OCI-LY3 (cell line): ENCODE data around the gene MEOX1.

ENCODE experiments used
- H2AFZ ChIP-seq: fragments of 200-600, 300-600 bp; shearing (Covaris generic); 2 replicates; pipeline ENCODE4 v1.6.0; 2014; ENCODE audit warnings: antibody characterized with exemption, low read depth, low read length
- H3K27ac ChIP-seq: fragments of 200-600, 300-600 bp; sonication (generic); 2 replicates; pipeline ENCODE4 v1.5.1; 2014; ENCODE audit warnings: mild to moderate bottlenecking, low read length, moderate library complexity, mixed read lengths
- H3K27me3 ChIP-seq: fragments of 200-600, 300-600 bp; sonication (generic); 2 replicates; pipeline ENCODE4 v1.6.1; 2014; ENCODE audit warnings: low read depth, low read length, mixed read lengths
- H3K36me3 ChIP-seq: fragments of 200-600, 300-600 bp; sonication (generic); replicated peaks from 2 replicates; pipeline ENCODE3; 2014; ENCODE audit warnings: low read depth, low read length, mixed read lengths
- H3K4me1 ChIP-seq: fragments of 300-600, 200-600 bp; sonication (generic); 2 replicates; pipeline ENCODE4 v1.6.1; 2014; ENCODE audit warnings: low read length, mixed read lengths
- H3K4me2 ChIP-seq: fragments of 200-600, 300-600 bp; sonication (generic); 2 replicates; pipeline ENCODE4 v1.6.1; 2014; ENCODE audit warnings: low read length, mixed read lengths
- H3K4me3 ChIP-seq: fragments of 300-600, 200-600 bp; sonication (generic); 2 replicates; pipeline ENCODE4 v1.5.1; 2014; ENCODE audit warnings: antibody characterized with exemption, mild to moderate bottlenecking, low read length, moderate library complexity
- H3K79me2 ChIP-seq: fragments of 300-600, 200-600 bp; shearing (Covaris generic); 2 replicates; pipeline ENCODE4 v1.6.1; 2014; ENCODE audit warnings: mild to moderate bottlenecking, low read length, mixed read lengths
- H3K9ac ChIP-seq: fragments of 300-600, 200-600 bp; shearing (Covaris generic); 2 replicates; pipeline ENCODE4 v1.6.0; 2014; ENCODE audit warnings: mild to moderate bottlenecking, low read length, moderate library complexity
- H3K9me3 ChIP-seq: fragments of 200-600, 300-600 bp; shearing (Covaris generic); 2 replicates; pipeline ENCODE4 v1.6.1; 2014; ENCODE audit warnings: low read length, mixed read lengths; ENCODE audit not compliant: insufficient read depth
- H4K20me1 ChIP-seq: fragments of 200-600, 300-600 bp; sonication (generic); 2 replicates; pipeline ENCODE4 v1.6.1; 2016; ENCODE audit warnings: low read length, mixed read lengths; ENCODE audit not compliant: insufficient read depth
- CTCF ChIP-seq: fragments of 200-600, 300-600 bp; sonication (generic); IDR thresholded peaks from 2 replicates; pipeline ENCODE4 v1.5.1; 2014; ENCODE audit warnings: antibody characterized with exemption, low read length, low read depth
- EZH2phosphoT487 ChIP-seq: fragments of 200-600 bp; shearing (Covaris generic); IDR thresholded peaks from 2 replicates; pipeline ENCODE4 v1.6.1; 2018; ENCODE audit warnings: antibody characterized with exemption, mixed run types, low read depth

MEOX1 gene

GRCh38 chr17:43695970-43696865, 34.5 kb upstream of the MEOX1 start:
- H3K27me3 ChIP-seq = peaks cover 9% of the 10 kb centered on the region

GRCh38 chr17:43694081-43694870, 32.6 kb upstream of the MEOX1 start:
- TF ChIP-seq CTCF = peak; percentile 94
- no peak for TF ChIP-seq EZH2phosphoT487
- H3K79me2 ChIP-seq = no peaks in the 10 kb centered on the region
- 0 out of 2 replicates have a peak overlapping the region, but pooled peaks have one; percentile 51 for H2AFZ ChIP-seq
- no peak overlapping the region for H3K4me3 ChIP-seq
- no peak overlapping the region for H3K9ac ChIP-seq
- peaks cover 11% of the 10 kb centered on the region for H3K4me1 ChIP-seq
- no peaks in the 10 kb centered on the region for H3K36me3 ChIP-seq
- no peaks in the 10 kb centered on the region for H3K9me3 ChIP-seq
- peaks cover 5% of the 10 kb centered on the region for H3K27me3 ChIP-seq
- H3K27ac ChIP-seq = no peak overlapping the region
- peak overlapping the region; percentile 39 for H3K4me2 ChIP-seq
- no peaks in the 10 kb centered on the region for H4K20me1 ChIP-seq

More at GRCh38 chr17:43695970-43696865, 34.5 kb upstream of the MEOX1 start:
- H3K79me2 ChIP-seq = no peaks in the 10 kb centered on the region
- H3K4me2 ChIP-seq = no peak overlapping the region
- H3K36me3 ChIP-seq = no peaks in the 10 kb centered on the region
- no peaks in the 10 kb centered on the region for H3K9me3 ChIP-seq
- no peak overlapping the region for H3K27ac ChIP-seq
- peak overlapping the region; percentile 57 for H2AFZ ChIP-seq
- peaks cover 2% of the 10 kb centered on the region; the same call in 1 of the 2 replicates for H3K4me1 ChIP-seq
- H3K4me3 ChIP-seq = no peak overlapping the region
- TF ChIP-seq CTCF = no peak
- TF ChIP-seq EZH2phosphoT487 = no peak
- no peaks in the 10 kb centered on the region for H4K20me1 ChIP-seq
- H3K9ac ChIP-seq = no peak overlapping the region

- H3K79me2 ChIP-seq = no peaks in the 10 kb centered on the region
- H3K9me3 ChIP-seq = no peaks in the 10 kb centered on the region
- TF ChIP-seq CTCF = no peak
- no peak for TF ChIP-seq EZH2phosphoT487
- no peaks in the 10 kb centered on the region for H3K27me3 ChIP-seq
- H3K4me2 ChIP-seq = no peak overlapping the region
- no peak overlapping the region for H2AFZ ChIP-seq
- no peaks in the 10 kb centered on the region for H4K20me1 ChIP-seq
- no peak overlapping the region for H3K4me3 ChIP-seq
- H3K9ac ChIP-seq = no peak overlapping the region
- H3K36me3 ChIP-seq = no peaks in the 10 kb centered on the region
- no peak overlapping the region for H3K27ac ChIP-seq
- peaks cover 11% of the 10 kb centered on the region for H3K4me1 ChIP-seq
Measured at GRCh38 chr17:43691317-43691693, 29.6 kb upstream of the MEOX1 start.
